C4-2B (cell line): ENCODE measurements around the gene ZHX3.

Experiments
- H3K27ac ChIP-seq: fragments of 450-650 bp; 2 replicates; pipeline ENCODE4 v1.5.1; 2017
- ZFX ChIP-seq: fragments of 450-650 bp; IDR thresholded peaks from 2 replicates; pipeline ENCODE4 v1.6.1; 2017
- TF ChIP-seq, protein P1 (sequence below): fragments of 450-650 bp; conservative IDR thresholded peaks from 2 replicates; pipeline ENCODE4 v1.5.1; 2017; ENCODE audit warnings: mild to moderate bottlenecking

ZHX3 gene

GRCh38 chr20:41232973-41233926 lies 84.3 kb downstream of the ZHX3 start:
- TF ChIP-seq, protein P1, sequence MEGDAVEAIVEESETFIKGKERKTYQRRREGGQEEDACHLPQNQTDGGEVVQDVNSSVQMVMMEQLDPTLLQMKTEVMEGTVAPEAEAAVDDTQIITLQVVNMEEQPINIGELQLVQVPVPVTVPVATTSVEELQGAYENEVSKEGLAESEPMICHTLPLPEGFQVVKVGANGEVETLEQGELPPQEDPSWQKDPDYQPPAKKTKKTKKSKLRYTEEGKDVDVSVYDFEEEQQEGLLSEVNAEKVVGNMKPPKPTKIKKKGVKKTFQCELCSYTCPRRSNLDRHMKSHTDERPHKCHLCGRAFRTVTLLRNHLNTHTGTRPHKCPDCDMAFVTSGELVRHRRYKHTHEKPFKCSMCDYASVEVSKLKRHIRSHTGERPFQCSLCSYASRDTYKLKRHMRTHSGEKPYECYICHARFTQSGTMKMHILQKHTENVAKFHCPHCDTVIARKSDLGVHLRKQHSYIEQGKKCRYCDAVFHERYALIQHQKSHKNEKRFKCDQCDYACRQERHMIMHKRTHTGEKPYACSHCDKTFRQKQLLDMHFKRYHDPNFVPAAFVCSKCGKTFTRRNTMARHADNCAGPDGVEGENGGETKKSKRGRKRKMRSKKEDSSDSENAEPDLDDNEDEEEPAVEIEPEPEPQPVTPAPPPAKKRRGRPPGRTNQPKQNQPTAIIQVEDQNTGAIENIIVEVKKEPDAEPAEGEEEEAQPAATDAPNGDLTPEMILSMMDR: no peak
- TF ChIP-seq ZFX: no peak
- no peak overlapping the region for H3K27ac ChIP-seq

GRCh38 chr20:41231136-41231535 lies 86.4 kb downstream of the ZHX3 start:
- no peak overlapping the region for H3K27ac ChIP-seq
- TF ChIP-seq ZFX: no peak
- TF ChIP-seq, protein P1: no peak

DNA sequence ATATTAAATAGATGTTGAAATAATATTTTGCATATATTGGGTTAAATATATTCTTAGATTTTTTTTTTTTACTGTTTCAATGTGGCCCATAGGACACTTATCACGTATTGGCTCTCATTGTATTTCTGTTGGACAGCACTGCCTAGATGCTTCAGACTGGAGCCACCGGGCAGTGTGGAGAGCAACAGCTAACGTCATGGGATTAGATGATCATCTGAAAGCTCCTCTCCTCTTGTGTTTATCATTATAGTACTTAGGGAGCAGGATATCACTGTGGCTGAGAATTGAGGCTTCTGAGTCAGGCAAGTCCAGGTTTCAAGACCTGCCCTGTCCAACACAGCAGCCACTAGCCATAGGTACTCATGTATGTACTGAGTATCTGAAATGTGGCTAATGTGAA lies 87.4 kb downstream of the ZHX3 start:
- no peak for TF ChIP-seq ZFX
- TF ChIP-seq, protein P1: no peak
- no peak overlapping the region for H3K27ac ChIP-seq

DNA sequence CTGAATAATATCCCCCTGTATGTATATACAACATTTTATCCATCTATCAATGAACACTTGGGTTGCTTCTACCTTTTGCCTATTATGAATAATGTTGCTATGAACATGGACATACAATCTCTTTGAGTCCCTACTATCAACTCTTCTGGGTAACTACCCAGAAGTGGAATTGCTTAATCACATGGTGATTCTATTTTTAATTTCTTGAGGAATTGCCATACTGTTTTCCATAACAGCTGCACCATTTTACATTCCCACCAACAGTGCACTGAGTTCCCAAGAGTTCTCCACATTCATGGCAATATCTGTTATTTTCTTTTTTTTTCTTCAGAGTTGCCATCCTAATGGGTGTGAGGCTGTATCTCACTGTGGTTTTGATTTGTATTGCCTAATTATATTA lies 88.3 kb downstream of the ZHX3 start:
- no peak for TF ChIP-seq ZFX
- TF ChIP-seq, protein P1: no peak
- no peak overlapping the region for H3K27ac ChIP-seq

DNA sequence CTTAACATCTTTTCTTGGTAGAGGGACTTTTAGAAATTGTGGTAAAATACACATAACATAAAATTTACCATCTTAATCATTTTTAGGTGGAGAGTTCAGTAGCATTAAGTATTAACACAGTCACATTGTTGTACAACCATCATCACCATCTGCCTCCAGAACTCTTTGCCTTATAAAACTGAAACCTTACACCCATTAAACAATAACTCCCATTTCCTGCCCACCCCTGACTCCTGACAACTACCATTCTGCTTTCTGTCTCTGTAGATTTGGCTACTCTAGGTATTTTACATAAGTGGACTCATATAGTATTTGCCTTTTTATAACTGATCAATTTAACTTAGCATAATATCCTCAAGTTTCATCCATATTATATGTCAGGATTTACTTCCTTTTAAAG lies 88.7 kb downstream of the ZHX3 start:
- no peak for TF ChIP-seq ZFX
- no peak overlapping the region for H3K27ac ChIP-seq

- no peak overlapping the region for H3K27ac ChIP-seq
- TF ChIP-seq, protein P1: no peak
- no peak for TF ChIP-seq ZFX
These were observed 91.1 kb downstream of the ZHX3 start for GRCh38 chr20:41226426-41226825.

DNA sequence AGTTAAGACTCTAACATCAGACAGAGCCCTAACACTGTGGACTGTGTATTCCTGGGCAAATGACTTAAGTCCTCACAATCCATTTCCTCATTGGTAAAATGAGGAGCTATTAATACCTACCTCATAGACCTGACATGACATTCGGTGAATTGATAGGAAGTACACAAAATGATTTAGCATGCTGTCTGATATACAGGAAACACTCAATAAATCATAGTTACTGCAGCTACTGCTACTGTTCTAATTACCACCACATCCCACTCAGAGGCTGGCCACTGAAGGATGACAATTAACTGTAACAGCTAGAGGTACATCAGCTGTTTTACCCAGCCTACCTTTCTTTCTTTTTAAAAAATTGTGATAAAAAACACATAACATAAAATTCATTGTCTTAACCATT lies 92.4 kb downstream of the ZHX3 start:
- H3K27ac ChIP-seq: no peak overlapping the region
- TF ChIP-seq ZFX: no peak
- TF ChIP-seq, protein P1: no peak

DNA sequence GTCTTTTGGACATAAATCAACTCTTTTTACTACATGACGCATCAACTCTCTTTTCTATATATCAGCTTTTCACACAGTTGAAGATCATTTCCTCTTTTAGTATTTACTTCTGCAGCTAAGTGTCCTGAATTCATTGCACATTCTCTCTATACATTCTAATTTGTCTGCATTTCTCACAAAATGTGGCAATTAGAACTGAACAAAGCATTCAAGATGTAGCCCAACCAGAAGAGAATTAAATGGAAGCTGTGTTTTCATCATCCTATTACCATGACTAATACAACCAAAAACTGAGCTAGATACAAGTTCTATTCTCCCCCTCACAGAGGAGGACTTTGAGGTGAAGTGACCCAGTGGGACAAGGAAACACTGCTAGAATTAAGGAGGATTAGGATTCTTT lies 93.2 kb downstream of the ZHX3 start:
- no peak overlapping the region for H3K27ac ChIP-seq
- TF ChIP-seq ZFX: no peak
- TF ChIP-seq, protein P1: no peak
